Adipocyte (in vitro differentiated cells): ENCODE measurements around the gene ACD.
"Not testable (repeated sequence)": the region's sequence is repeated elsewhere in the genome, so short reads cannot be mapped to it uniquely, and the experiment has no call there.

Experiments
- DNase-seq: peaks from one replicate; pipeline ENCODE4 v3.0.0-alpha.2; 2015; ENCODE audit warnings: low read depth
- H3K27me3 ChIP-seq: replicated peaks from 2 replicates; pipeline ENCODE4 v1.7.0; 2013; ENCODE audit warnings: mild to moderate bottlenecking, low read length, moderate library complexity; ENCODE audit not compliant: control insufficient read depth, insufficient read depth
- H3K36me3 ChIP-seq: 2 replicates; pipeline ENCODE4 v1.7.0; 2013; ENCODE audit warnings: low read length, mild to moderate bottlenecking, moderate library complexity; ENCODE audit not compliant: control insufficient read depth, insufficient read depth, severe bottlenecking
- H3K4me1 ChIP-seq: 2 replicates; pipeline ENCODE4 v1.7.0; 2013; ENCODE audit warnings: mild to moderate bottlenecking, low read length, moderate library complexity; ENCODE audit not compliant: control insufficient read depth, insufficient read depth
- H3K4me3 ChIP-seq: 2 replicates; pipeline ENCODE4 v1.7.0; 2013; ENCODE audit warnings: mild to moderate bottlenecking, low read length, moderate library complexity
- H3K9ac ChIP-seq: 2 replicates; pipeline ENCODE4 v1.7.0; 2013; ENCODE audit warnings: mild to moderate bottlenecking, low read length, moderate library complexity
- H3K9me3 ChIP-seq: 2 replicates; pipeline ENCODE4 v1.7.0; 2013; ENCODE audit warnings: mild to moderate bottlenecking, low read length, moderate library complexity; ENCODE audit not compliant: control insufficient read depth

Gene ACD

DNA sequence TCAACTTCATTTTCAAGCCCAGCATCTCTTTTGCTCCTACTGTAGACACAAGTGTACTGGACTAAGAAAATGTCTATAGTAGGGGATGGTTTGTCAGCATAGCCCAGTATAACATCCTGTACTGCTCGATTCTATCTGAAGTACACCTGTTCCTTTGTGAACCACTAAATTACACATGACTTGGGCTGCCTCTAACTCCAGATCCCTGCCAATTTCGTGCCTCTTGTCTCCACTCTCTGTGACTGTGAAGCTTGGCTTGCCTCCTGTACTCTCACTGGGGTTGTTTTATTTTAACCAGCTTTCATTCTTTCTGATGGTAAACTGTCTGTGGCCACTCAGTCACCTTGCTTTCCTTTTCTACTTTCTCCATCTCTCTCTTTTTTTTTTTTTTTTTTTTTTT, 34.6 kb upstream of the ACD start:
- Histone ChIP-seq H3K9ac (no peak overlapping the region), H3K27me3 (no peaks in the 10 kb centered on the region), H3K9me3 (no peaks in the 10 kb centered on the region), H3K4me3 (no peak overlapping the region), H3K36me3 (no peaks in the 10 kb centered on the region), H3K4me1 (peaks cover 11% of the 10 kb centered on the region)
- DNase-seq, result no peak

DNA sequence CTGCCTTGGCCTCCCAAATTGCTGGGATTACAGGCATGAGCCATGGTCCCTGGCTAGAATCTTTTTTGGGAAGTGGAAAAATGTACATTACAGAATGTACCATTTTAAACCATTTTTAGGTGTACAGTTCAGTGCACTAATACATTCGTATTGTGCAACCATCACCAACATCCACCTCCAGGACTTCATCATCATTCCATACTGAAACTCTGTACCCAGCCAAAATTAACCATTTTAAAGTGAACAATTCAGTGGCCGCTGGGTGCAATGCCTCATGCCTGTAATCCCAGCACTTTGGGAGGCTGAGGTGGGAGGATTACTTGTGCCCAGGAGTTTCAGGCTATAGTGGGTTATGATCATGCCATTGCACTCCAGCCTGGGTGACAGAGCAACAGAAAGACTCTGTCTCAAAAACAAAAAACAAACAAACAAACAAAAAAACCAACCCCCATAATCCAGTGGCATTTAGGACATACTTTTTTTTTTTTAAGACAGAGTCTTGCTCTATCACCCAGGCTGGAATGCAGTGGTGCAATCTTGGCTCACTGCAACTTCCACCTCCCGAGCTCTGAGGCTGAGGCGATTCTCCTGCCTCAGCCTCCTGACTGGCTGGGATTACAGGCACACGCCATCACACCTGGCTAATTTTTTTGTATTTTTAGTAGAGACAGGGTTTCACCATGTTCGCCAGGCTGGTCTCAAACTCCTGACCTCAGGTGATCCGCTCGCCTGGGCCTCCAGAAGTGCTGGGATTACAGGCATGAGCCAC, 33.6 kb upstream of the ACD start:
- not testable (repeated sequence) for H3K4me3 ChIP-seq, H3K27me3 ChIP-seq, H3K9me3 ChIP-seq, H3K36me3 ChIP-seq, DNase-seq, H3K9ac ChIP-seq
- peaks cover 11% of the 10 kb centered on the region for H3K4me1 ChIP-seq

DNA sequence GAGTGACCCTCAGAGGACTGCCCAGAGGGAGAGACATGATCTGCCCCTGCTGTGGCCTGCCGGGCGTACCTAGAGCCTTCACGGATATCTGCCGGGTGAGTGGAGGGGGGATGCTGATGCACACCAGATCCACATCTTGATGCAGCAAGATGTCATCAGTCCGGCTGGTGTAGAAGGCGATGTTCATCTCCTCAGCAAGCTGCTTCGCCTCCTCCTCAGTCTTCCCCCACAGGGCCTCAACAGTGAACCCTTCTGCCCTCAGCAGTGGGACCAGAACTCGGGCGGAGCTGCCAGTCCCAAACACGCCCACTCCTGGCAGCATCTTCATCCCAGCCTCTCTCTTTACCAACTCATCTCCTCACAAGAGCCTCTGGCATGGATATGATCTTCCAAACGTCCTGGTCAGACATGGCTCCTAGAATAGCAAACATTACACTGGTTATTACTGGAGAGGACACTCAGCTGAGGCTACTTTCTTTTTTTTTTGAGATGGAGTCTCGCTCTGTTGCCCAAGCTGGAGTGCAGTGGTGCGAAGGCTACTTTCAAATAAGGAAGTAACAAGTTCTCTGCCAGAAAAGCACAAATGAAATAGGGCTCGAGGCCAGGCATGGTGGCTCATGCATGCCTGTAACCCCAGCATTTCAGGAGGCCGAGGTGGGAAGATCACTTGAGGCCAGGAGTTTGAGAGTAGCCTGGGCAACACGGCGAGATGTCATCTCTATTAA, 25.5 kb upstream of the ACD start:
- Histone ChIP-seq H3K9me3 (no peaks in the 10 kb centered on the region), H3K9ac (no peak overlapping the region), H3K4me1 (no peaks in the 10 kb centered on the region), H3K4me3 (no peak overlapping the region), H3K36me3 (peaks cover 15% of the 10 kb centered on the region), H3K27me3 (no peaks in the 10 kb centered on the region)
- DNase-seq, result no peak

DNA sequence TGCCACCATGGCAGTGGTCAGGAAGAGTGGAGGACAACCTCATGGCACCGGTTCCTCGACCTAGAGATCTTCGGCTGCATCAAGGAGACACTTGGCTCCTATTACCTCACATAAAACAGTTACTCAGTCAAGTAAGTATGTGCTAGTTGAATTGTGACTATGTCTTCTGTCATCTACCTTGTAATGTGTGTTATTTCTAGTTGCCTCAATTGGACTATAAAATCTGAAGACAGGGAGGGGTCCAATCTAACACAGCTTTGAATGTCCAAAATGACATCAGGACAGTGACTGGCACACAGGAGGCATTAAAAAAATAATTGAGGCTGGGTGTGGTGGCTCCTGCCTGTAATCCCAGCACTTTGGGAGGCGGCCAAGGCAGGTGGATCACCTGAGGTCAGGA, 23.7 kb upstream of the ACD start:
- H3K9me3 ChIP-seq, result no peaks in the 10 kb centered on the region
- no peak for DNase-seq
- H3K9ac ChIP-seq, result no peak overlapping the region
- H3K4me1 ChIP-seq, result peaks cover 3% of the 10 kb centered on the region
- no peaks in the 10 kb centered on the region for H3K27me3 ChIP-seq
- H3K36me3 ChIP-seq, result peaks cover 15% of the 10 kb centered on the region
- no peak overlapping the region for H3K4me3 ChIP-seq

DNA sequence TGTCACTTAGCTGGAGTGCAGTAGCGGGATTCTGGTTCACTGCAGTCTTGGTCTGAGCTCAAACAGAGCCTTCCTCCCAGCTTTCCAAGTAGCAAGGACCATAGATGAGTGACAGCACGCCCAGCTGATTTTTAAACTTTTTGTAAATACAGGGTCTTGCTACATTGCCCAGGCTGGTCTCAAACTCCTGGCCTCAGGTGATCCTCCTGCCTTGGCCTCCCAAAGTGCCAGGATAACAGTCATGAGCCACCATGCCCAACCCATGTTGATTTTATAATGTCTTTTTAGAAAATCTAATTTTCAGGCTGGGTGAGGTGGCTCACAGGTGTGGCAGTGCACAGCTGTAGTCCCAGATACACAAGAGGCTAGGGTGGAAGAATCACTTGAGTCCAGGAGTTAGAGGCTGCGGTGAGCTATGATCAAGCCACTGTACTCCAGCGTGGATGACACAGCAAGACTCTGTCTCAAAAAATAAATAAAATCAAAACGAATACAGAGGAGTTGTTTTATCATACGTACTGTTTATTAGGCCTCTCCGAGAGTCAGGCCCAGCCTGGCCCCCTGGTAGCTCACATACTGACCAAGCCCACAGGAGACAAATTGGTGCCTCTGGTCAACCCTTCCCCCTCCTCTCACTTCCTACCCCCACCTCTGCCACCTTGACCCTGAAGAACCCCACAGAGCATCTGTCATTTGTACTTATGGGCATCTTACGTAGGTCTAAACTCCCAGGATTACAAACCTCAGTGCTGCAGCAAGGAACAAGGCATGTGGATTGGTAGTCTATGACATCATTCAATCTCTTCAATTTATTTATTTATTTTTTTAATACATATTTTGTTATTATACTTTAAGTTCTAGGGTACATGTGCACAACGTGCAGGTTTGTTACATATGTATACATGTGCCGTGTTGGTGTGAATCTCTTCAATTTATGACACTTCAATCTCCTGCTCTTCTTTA, 20.2 kb upstream of the ACD start:
- DNase-seq, result no peak

DNA sequence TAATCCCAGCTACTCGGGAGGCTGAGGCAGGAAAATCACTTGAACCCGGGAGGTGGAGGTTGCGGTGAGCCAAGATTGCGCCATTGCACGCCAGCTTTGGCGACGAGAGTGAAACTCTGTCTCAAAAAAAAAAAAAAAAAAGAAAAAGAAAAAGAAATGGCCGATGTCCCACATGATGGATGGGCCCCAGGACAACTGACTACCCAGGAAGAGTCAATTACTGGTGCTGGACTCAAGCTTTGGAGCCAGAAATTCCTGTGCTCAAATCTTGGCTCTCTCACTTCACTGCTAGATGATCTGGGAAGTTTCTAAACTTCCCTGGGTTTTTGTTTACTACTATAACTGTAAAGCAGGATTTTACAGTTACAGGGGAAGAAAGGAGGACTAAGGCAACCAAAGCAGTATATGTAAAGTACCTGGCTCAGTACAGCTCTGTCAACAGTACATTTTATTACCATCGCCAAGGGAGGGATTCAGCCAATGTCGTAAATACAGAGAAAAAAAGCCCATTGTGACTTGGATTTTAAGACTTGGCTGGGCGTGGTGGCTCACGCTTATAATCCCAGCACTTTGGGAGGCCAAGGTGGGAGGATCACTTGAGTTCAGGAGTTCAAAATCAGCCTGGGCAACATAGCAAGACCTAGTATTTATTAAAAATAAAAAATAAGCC, 18.4 kb upstream of the ACD start:
- Histone ChIP-seq H3K9ac (no peak overlapping the region), H3K9me3 (no peaks in the 10 kb centered on the region), H3K36me3 (peaks cover 5% of the 10 kb centered on the region), H3K27me3 (no peaks in the 10 kb centered on the region), H3K4me3 (no peak overlapping the region), H3K4me1 (peaks cover 33% of the 10 kb centered on the region)
- DNase-seq, result no peak

More for the DNA sequence above, 20.2 kb upstream of the ACD start:
- no peak overlapping the region for H3K4me3 ChIP-seq
- H3K9ac ChIP-seq, result no peak overlapping the region
- peaks cover 21% of the 10 kb centered on the region for H3K4me1 ChIP-seq
- peaks cover 12% of the 10 kb centered on the region for H3K36me3 ChIP-seq
- no peaks in the 10 kb centered on the region for H3K27me3 ChIP-seq
- H3K9me3 ChIP-seq, result no peaks in the 10 kb centered on the region

DNA sequence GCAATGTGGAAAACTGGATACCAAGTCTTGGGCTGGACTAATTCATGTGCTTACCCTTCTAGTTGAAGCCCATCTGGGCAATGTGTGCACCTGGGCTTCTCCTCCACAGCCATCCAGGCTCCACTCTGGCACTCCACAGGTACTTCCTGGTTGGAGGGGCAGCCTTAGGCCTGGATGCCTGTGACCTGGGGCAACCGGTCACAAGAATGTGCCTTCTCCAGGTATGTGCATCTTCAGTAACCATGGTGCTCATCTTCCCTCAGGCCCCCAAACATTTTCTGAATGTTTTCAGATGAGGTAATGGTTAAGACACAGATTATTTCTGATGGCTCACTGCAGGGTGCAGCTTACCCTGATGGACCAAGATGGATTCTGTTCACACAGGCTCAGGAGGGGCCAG, 17.7 kb upstream of the ACD start:
- H3K4me3 ChIP-seq, result no peak overlapping the region

DNA sequence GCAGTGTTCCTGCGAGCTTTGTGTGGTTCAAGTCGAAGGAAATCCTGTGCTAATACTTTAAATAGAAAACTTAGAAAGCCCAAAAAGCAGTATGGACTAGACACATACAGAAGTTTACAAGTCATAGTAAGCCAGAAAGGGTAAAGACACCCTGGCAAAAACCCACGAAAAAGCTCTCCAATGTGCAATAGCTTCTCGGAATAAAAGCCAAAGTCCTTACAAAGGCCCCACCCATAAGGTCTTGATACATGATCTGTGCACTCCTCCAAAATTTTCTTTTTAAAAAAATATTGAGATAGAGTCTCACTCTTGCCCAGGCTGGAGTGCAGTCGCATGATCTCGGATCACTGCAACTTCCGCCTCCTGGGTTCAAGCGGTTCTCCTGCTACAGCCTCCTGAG, 16.9 kb upstream of the ACD start:
- peaks cover 41% of the 10 kb centered on the region for H3K4me1 ChIP-seq
- DNase-seq, result no peak
- H3K4me3 ChIP-seq, result no peak overlapping the region
- H3K9me3 ChIP-seq, result no peaks in the 10 kb centered on the region
- H3K36me3 ChIP-seq, result no peaks in the 10 kb centered on the region
- H3K9ac ChIP-seq, result peak overlapping the region; percentile 23
- no peaks in the 10 kb centered on the region for H3K27me3 ChIP-seq

More for the DNA sequence above, 17.7 kb upstream of the ACD start:
- Histone ChIP-seq H3K27me3 (no peaks in the 10 kb centered on the region), H3K9ac (no peak overlapping the region), H3K36me3 (peaks cover 3% of the 10 kb centered on the region), H3K4me1 (peaks cover 41% of the 10 kb centered on the region), H3K9me3 (no peaks in the 10 kb centered on the region)
- DNase-seq, result no peak

DNA sequence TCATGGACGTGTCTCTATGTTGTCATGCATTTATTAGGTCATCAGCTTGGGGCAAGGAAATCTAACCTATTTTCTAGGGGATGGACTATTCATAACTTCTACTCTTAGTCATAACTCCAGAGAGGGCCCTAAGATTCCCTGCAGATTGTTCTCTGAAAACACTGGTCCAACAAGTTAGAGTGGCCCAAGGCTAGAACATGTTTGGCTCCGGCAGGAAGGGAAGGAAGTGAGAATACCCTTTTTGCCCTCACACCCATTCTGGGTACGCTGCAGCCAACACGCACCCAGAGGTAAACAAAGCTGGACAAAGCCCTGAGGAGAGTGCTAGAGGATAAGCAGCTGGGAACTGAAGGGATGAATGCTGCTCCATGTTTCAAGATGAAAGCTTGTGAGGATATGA, 16.5 kb upstream of the ACD start:
- H3K4me1 ChIP-seq, result peaks cover 41% of the 10 kb centered on the region
- no peak for DNase-seq
- H3K4me3 ChIP-seq, result no peak overlapping the region
- H3K36me3 ChIP-seq, result no peaks in the 10 kb centered on the region
- no peaks in the 10 kb centered on the region for H3K9me3 ChIP-seq
- no peaks in the 10 kb centered on the region for H3K27me3 ChIP-seq
- peak overlapping the region; percentile 23 for H3K9ac ChIP-seq

DNA sequence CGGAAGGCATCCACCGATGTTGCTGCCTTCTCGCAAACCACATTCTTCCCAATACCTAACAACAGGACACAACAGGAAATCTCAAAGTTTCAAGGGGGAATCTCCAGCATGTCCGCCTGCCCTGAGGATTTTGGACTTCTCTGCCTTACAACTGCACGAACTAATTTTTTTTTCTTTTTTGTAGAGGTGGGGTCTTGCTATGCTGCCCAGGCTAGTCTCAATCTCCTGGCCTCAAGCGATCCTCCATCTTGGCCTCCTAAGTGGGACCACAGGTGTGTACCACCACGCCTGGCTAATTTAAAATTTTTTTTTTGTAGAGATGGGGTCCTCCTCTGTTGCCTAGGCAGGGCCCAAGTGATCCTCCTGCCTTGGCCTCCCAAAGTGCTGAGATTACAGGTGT, 15.9 kb upstream of the ACD start:
- DNase-seq, result no peak
- Histone ChIP-seq H3K9ac (no peak overlapping the region), H3K4me3 (no peak overlapping the region), H3K4me1 (peaks cover 41% of the 10 kb centered on the region), H3K9me3 (no peaks in the 10 kb centered on the region), H3K36me3 (no peaks in the 10 kb centered on the region), H3K27me3 (no peaks in the 10 kb centered on the region)
